Stomach (tissue), 4 donors: Measurements from ENCODE around the gene ARL15.

Experiments
- EP300 ChIP-seq: sonication (generic); formaldehyde crosslinking; IDR thresholded peaks from one replicate; pipeline ENCODE4 v1.6.1; 2017; ENCODE audit warnings: antibody characterized with exemption
- POLR2A ChIP-seq, 4 donors: fragments of 450-650 bp; IDR thresholded peaks; one replicate each; pipeline ENCODE4 v1.6.1; 2016; ENCODE audit warnings: antibody characterized with exemption in 4 of 4, control low read depth in 2 of 4, mild to moderate bottlenecking in 1 of 4, moderate library complexity in 1 of 4

DNA sequence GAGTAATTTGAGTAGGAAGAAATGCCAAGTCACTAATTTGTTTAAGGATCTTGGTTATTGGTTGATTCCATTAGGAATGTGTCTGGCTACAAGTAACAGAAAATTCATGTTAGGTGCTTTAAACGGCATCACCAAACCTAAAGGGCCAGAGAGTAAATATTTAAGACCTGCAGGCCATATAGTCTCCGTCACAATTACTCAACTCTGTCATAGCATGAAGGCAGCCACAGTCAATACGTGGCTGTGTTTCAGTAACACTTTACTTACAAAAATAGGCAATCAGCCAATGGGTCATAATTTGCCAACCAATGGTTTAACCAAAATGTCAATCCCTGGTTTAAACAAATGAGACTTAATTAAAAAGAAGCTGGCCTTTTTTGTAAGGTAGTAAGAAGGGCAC, 98.5 kb downstream of the ARL15 start:
- no peak for TF ChIP-seq POLR2A (IDR thresholded peaks at IDR 0.05)
- no peak for TF ChIP-seq EP300
